Liver (tissue), 3 donors: ENCODE data around the gene CORO2B.

Experiments
- CTCF ChIP-seq: fragments of 150-350 bp; IDR thresholded peaks from 2 replicates; pipeline ENCODE4 v1.5.1; 2017; ENCODE audit warnings: improper control_type of control experiment, low read depth, low read length; ENCODE audit not compliant: missing input control
- EGR1 ChIP-seq, 2 donors: IDR thresholded peaks; 2 replicates each; pipeline ENCODE4 v1.6.1; 2016 to 2018; ENCODE audit warnings: antibody characterized with exemption in 2 of 2, low read depth in 2 of 2
- GABPA ChIP-seq, 2 donors: IDR thresholded peaks in 1 of 2; conservative IDR thresholded peaks in 1 of 2; 2 replicates each; pipeline ENCODE4 v1.6.1; 2016; ENCODE audit warnings: antibody characterized with exemption in 2 of 2, mild to moderate bottlenecking in 1 of 2, moderate library complexity in 1 of 2
- JUND ChIP-seq, 2 donors: IDR thresholded peaks; 2 replicates each; pipeline ENCODE4 v1.6.1; 2016; ENCODE audit warnings: antibody characterized with exemption in 2 of 2
- MAX ChIP-seq: IDR thresholded peaks from 2 replicates; pipeline ENCODE4 v1.6.1; 2016; ENCODE audit warnings: antibody characterized with exemption
- REST ChIP-seq: IDR thresholded peaks from 2 replicates; pipeline ENCODE4 v1.6.1; 2016; ENCODE audit warnings: antibody characterized with exemption, mild to moderate bottlenecking
- SP1 ChIP-seq: IDR thresholded peaks from 2 replicates; pipeline ENCODE4 v1.6.1; 2018; ENCODE audit warnings: antibody characterized with exemption, mild to moderate bottlenecking
- TAF1 ChIP-seq: conservative IDR thresholded peaks from 2 replicates; pipeline ENCODE4 v1.6.1; 2016; ENCODE audit warnings: antibody characterized with exemption, mild to moderate bottlenecking
- YY1 ChIP-seq: IDR thresholded peaks from 2 replicates; pipeline ENCODE4 v1.6.1; 2016; ENCODE audit warnings: antibody characterized with exemption, mild to moderate bottlenecking
- TF ChIP-seq, protein P1 (sequence below): IDR thresholded peaks from 2 replicates; pipeline ENCODE4 v1.6.1; 2016; ENCODE audit warnings: antibody characterized with exemption
- donor health status: healthy.
- donor health status: healthy.

GRCh38 chr15:68683026-68683425 lies 104.2 kb downstream of the CORO2B start:
- TF ChIP-seq CTCF (no peak), EGR1 (IDR thresholded peaks at IDR 0.05; ENCODE audit: low read depth in 2 of 2) (no peak), JUND (IDR thresholded peaks at IDR 0.05) (no peak), GABPA (IDR thresholded peaks at IDR 0.05 in 1 of 2, conservative IDR thresholded peaks at IDR 0.05 in 1 of 2) (no peak), REST (no peak), SP1 (no peak), YY1 (no peak), TAF1 (no peak), MAX (no peak)
- TF ChIP-seq, protein P1, sequence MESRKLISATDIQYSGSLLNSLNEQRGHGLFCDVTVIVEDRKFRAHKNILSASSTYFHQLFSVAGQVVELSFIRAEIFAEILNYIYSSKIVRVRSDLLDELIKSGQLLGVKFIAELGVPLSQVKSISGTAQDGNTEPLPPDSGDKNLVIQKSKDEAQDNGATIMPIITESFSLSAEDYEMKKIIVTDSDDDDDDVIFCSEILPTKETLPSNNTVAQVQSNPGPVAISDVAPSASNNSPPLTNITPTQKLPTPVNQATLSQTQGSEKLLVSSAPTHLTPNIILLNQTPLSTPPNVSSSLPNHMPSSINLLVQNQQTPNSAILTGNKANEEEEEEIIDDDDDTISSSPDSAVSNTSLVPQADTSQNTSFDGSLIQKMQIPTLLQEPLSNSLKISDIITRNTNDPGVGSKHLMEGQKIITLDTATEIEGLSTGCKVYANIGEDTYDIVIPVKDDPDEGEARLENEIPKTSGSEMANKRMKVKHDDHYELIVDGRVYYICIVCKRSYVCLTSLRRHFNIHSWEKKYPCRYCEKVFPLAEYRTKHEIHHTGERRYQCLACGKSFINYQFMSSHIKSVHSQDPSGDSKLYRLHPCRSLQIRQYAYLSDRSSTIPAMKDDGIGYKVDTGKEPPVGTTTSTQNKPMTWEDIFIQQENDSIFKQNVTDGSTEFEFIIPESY: no peak
